GM18868 (cell line): ENCODE data around the gene RAB3D.
A peak's percentile ranks its signal among the peaks of the same experiment; 100 is the strongest.
"Not testable (repeated sequence)": the region's sequence is repeated elsewhere in the genome, so short reads cannot be mapped to it uniquely, and the experiment has no call there.

Experiments used
- ATAC-seq: cut with Tn5 transposase; IDR thresholded peaks from one replicate; pipeline ENCODE4 v1.9.1; 2021; ENCODE audit warnings: mild to moderate bottlenecking, moderate library complexity; ENCODE audit not compliant: unreplicated experiment

The RAB3D gene

GRCh38 chr19:11367528-11367927 lies 28.1 kb upstream of the RAB3D start:
- ATAC-seq = no peak

- no peak for ATAC-seq
Observed at GRCh38 chr19:11365557-11366117, 26.2 kb upstream of the RAB3D start.

- no peak for ATAC-seq
Observed at GRCh38 chr19:11364935-11365334, 25.5 kb upstream of the RAB3D start.

DNA sequence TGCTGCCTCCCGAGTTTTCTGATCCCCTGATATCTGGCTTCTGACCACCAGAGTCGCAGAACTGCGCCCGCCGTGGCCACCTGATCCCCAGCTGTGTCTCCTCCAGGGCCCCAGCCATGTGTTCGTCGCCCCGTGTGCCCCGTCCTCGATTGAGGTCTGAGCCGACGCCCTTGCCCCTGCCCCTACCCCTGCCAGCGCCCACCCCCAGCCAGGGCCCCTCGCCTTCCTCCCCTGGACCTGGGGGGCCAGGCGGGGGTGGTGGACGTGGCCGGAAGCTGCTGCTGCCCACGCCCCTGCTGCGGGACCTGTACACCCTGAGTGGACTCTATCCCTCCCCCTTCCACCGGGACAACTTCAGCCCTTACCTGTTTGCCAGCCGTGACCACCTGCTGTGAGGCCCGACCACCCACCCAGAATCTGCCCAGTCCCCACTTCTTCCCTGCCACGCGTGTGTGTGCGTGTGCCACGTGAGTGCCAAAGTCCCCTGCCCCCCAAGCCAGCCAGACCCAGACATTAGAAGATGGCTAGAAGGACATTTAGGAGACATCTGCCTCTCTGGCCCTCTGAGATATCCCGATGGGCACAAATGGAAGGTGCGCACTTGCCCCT lies 24.9 kb upstream of the RAB3D start:
- ATAC-seq = no peak

- no peak for ATAC-seq
Observed at GRCh38 chr19:11363881-11364280, 24.4 kb upstream of the RAB3D start.

- no peak for ATAC-seq
Observed at GRCh38 chr19:11361771-11362731, 22.6 kb upstream of the RAB3D start.

- no peak for ATAC-seq
Observed at GRCh38 chr19:11361037-11361770, 21.7 kb upstream of the RAB3D start.

DNA sequence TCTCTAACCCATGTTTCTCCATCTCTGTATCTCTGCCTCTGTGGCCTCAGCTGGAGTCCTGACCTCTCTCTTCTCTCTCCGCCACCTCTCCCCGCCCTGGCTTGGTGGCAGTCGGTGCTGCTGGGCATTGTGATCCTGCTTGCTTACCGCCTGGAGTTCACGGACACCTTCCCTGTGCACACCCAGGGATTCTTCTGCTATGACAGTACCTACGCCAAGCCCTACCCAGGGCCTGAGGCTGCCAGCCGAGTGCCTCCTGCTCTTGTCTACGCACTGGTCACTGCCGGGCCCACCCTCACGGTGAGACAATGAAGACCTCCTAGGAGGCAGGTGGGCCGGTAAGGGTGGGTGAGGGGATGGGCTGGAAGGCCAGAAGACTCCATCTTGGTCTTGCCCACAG lies 20.0 kb upstream of the RAB3D start:
- no peak for ATAC-seq

GRCh38 chr19:11356676-11357550 lies 17.5 kb upstream of the RAB3D start:
- ATAC-seq = no peak

DNA sequence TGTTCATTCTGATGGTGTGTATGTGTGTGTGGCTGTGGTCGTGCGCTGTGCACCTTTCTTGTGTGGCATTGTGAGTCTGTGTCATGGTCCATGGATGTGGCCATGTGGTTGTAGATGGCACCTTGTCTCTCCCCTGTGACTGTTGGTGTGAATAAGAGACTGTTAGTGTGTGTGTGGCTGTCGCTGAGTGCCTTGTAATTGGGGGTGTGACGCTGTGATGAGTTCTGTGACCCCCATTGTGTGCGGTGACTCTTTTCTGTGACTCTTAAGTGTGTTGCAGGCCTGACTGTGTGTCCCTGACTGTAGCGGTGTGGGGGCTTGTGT lies 16.6 kb upstream of the RAB3D start:
- no peak for ATAC-seq

DNA sequence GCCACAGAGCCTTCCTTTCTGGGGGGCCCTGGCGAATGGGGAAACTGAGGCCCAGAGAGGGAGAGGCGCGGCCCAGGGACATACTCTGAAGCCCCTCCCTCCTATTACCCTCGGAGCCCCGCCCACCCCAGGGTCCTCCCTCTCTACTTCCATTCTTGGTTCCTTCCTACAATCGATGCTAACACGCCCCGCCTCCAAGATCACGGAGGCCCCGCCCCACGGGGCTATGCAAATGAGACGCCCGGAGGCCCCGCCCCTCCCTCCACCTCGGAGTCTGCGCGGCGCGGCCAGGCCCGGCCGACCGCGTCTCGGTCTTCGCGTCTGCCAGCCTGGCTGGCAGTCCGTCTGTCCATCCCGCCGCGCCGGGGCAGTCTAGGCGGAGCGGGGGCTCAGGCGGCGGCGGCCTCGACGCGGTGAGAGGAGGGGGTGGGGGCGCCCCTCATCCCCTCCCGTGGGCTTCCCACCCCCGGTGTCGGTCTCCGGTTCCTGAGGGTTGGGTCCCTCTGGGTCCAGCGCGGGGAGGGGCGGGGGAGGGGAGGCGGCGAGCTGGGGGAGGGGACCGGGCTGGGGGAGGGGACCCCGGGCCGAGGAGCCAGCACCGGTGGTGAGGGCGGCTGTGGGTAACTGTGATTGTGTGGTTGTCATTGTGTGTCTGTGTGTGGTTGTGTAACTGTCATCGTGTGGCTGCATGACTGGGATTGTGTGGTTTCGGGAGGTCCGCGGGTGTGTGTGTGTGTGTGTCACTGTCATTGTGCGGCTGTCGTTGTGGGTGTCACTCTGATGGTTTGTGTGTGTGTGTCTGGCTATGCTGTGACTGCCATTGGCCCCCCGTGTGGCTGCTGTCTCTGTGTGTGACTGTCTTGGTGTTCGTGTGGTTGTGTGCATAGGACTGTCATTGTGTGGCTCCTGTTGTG lies 16.0 kb upstream of the RAB3D start, which contains the start of gene PLPPR2:
Gene PLPPR2 (plus strand): TSS at position 273 of the 914 bp plus-strand sequence. CDS start 2,242 bp downstream, outside the sequence.
- ATAC-seq = no peak

DNA sequence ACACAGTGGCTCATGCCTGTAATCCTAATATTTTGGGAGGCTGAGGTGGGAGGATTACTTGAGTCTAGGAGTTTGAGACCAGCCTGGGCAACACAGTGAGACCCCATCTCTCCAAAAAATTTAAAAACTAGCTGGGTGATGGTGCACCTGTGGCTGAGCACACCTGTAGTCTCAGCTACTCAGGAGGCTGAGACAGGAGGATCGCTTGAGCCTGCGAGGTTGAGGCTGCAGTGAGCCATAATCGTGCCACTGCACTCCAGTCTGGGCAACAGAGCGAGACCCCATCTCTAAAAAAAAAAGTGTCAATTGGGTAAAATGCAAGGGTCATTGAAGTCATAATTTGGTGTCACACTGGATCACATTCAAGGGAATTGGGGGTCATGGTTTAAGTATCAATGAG lies 14.6 kb upstream of the RAB3D start:
- not testable (repeated sequence) for ATAC-seq

- no peak for ATAC-seq
Observed at GRCh38 chr19:11349171-11349570, 9.7 kb upstream of the RAB3D start.

- no peak for ATAC-seq
Observed at GRCh38 chr19:11347546-11348039, 8.1 kb upstream of the RAB3D start.

- ATAC-seq = peak; percentile 87
Observed at GRCh38 chr19:11346104-11346940, 6.9 kb upstream of the RAB3D start, which contains the start of the genes CCDC159 and TMEM205. Gene CCDC159 (plus strand): TSS chr19:11346519. CDS start chr19:11346607, 88 bp downstream. Gene TMEM205 (minus strand): TSS chr19:11346268. CDS start chr19:11345619, 649 bp downstream.

- ATAC-seq = no peak
Observed at GRCh38 chr19:11345122-11345803, 5.8 kb upstream of the RAB3D start.

GRCh38 chr19:11342429-11342828 lies 3.0 kb upstream of the RAB3D start:
- no peak for ATAC-seq
